ENCODE results near the gene GNPTG. TPM values are rescaled to one million over a fixed set of nuclear protein-coding genes. Genes with fewer than 3 reads are reported as not detected.

GNPTG gene
- total and polyA plus RNA-seq, 2 of the 13 experiments (the other 11 are each of a cell fraction or from before 2014, with no cell fraction given), result 22.7 to 71.1 TPM

DNA sequence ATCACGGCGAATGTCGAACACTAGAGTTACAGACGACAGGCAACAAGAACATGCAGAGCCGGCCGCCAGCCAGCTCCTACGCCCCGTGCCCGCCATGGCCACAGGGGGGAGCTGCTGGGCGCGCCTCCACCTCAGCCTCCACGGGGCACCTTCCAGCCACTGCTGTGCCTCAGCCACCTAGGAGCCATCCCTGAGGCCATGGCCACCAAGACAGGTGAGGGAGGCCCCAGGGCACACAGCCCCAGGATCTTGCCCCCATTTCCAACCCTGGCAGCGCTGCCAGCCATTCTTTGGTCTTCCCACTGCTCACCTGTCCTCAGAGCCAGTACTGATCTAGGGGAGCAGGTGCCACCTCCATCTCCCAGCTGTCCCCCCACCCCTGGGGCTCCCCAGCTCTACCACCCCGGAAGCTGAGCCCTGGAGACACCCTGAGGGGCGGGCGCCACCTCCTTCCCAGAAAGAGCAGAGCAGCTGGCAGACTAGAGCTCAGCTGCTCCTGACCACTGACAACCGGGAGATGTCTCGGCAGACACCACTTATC lies 11.8 kb downstream of the GNPTG start (continued):
- TF ChIP-seq EP300 (IDR thresholded peaks at IDR 0.05; ENCODE audit: low read depth in 2 of 2, low read length in 2 of 2), result no peak
- no peak for TF ChIP-seq EP300 (CRISPR knock-in tag; IDR thresholded peaks at IDR 0.05; ENCODE audit: borderline replicate concordance)
- no peak for TF ChIP-seq ZSCAN12 (CRISPR knock-in tag; IDR thresholded peaks at IDR 0.05)
- TF ChIP-seq, protein P1, sequence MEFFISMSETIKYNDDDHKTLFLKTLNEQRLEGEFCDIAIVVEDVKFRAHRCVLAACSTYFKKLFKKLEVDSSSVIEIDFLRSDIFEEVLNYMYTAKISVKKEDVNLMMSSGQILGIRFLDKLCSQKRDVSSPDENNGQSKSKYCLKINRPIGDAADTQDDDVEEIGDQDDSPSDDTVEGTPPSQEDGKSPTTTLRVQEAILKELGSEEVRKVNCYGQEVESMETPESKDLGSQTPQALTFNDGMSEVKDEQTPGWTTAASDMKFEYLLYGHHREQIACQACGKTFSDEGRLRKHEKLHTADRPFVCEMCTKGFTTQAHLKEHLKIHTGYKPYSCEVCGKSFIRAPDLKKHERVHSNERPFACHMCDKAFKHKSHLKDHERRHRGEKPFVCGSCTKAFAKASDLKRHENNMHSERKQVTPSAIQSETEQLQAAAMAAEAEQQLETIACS (CRISPR knock-in tag; IDR thresholded peaks at IDR 0.05), result no peak
- no peak for TF ChIP-seq ZNF136 (CRISPR knock-in tag; IDR thresholded peaks at IDR 0.05; ENCODE audit: low read depth)
- TF ChIP-seq, protein P2, sequence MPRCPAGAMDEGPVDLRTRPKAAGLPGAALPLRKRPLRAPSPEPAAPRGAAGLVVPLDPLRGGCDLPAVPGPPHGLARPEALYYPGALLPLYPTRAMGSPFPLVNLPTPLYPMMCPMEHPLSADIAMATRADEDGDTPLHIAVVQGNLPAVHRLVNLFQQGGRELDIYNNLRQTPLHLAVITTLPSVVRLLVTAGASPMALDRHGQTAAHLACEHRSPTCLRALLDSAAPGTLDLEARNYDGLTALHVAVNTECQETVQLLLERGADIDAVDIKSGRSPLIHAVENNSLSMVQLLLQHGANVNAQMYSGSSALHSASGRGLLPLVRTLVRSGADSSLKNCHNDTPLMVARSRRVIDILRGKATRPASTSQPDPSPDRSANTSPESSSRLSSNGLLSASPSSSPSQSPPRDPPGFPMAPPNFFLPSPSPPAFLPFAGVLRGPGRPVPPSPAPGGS (CRISPR knock-in tag; IDR thresholded peaks at IDR 0.05), result no peak
- no peak for TF ChIP-seq ZNF12 (CRISPR knock-in tag; IDR thresholded peaks at IDR 0.05)
- no peak for TF ChIP-seq UBTF (CRISPR knock-in tag; IDR thresholded peaks at IDR 0.05)
- TF ChIP-seq ZNF335 (CRISPR knock-in tag; IDR thresholded peaks at IDR 0.05), result no peak
- no peak for TF ChIP-seq ZHX2 (IDR thresholded peaks at IDR 0.05; ENCODE audit: low read depth)
- TF ChIP-seq ZHX2 (CRISPR knock-in tag; IDR thresholded peaks at IDR 0.05; ENCODE audit: borderline replicate concordance), result no peak
- TF ChIP-seq ZNF616 (CRISPR knock-in tag; IDR thresholded peaks at IDR 0.05; ENCODE audit: low read depth), result no peak
- no peak for TF ChIP-seq ZNF644 (CRISPR knock-in tag; IDR thresholded peaks at IDR 0.05; ENCODE audit: low read depth)
- TF ChIP-seq E2F1 (CRISPR knock-in tag; IDR thresholded peaks at IDR 0.05), result no peak
- TF ChIP-seq NFIB (CRISPR knock-in tag; IDR thresholded peaks at IDR 0.05; ENCODE audit: borderline replicate concordance), result no peak
- TF ChIP-seq ZNF780A (CRISPR knock-in tag; IDR thresholded peaks at IDR 0.05), result no peak
- TF ChIP-seq YY1 (IDR thresholded peaks at IDR 0.05; ENCODE audit: insufficient read depth, insufficient replicate concordance, low read depth, low read length), result peak; percentile 45
- no peak for TF ChIP-seq ZNF7 (CRISPR knock-in tag; IDR thresholded peaks at IDR 0.05)
- no peak; the same call in 1 of the 2 replicates for TF ChIP-seq HOXA3 (CRISPR knock-in tag; IDR thresholded peaks at IDR 0.05)
